ENCODE results near the gene RAB3D. TPM values are rescaled to one million over a fixed set of nuclear protein-coding genes. Genes with fewer than 3 reads are reported as not detected.

Gene RAB3D
- total RNA-seq, 1 donor from 2014 or later, result 53.6 TPM

DNA sequence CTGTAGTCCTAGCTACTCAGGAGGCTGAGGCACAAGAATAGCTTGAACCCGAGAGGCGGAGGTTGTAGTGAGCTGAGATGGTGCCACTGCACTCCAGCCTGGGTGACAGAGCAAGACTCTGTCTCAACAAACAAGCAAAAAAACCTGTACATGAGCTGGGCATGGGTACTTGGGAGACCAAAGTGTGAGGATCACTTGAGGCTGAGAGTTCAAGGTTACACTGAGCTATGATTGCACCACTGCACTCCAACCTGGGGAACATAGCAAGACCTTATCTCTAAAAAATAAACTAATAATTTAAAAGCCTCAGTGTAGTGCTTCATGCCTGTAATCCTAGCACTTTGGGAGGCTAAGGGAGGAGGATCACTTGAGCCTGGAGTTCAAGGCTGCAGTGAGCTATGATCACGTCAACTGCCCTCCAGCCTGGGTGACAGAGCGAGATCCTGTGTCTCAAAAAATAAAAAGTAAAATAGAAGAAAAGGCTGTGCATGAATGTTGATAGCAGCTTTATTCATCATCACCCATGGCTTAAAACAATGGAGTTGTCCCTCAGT, 64.8 kb downstream of the RAB3D start:
- no peaks in the 10 kb centered on the region for H3K27me3 ChIP-seq (ENCODE audit: low read depth)
- TF ChIP-seq, protein P1, sequence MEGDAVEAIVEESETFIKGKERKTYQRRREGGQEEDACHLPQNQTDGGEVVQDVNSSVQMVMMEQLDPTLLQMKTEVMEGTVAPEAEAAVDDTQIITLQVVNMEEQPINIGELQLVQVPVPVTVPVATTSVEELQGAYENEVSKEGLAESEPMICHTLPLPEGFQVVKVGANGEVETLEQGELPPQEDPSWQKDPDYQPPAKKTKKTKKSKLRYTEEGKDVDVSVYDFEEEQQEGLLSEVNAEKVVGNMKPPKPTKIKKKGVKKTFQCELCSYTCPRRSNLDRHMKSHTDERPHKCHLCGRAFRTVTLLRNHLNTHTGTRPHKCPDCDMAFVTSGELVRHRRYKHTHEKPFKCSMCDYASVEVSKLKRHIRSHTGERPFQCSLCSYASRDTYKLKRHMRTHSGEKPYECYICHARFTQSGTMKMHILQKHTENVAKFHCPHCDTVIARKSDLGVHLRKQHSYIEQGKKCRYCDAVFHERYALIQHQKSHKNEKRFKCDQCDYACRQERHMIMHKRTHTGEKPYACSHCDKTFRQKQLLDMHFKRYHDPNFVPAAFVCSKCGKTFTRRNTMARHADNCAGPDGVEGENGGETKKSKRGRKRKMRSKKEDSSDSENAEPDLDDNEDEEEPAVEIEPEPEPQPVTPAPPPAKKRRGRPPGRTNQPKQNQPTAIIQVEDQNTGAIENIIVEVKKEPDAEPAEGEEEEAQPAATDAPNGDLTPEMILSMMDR (IDR thresholded peaks at IDR 0.05), result no peak
- peaks cover 2% of the 10 kb centered on the region for H3K4me1 ChIP-seq
- no peaks in the 10 kb centered on the region for H3K36me3 ChIP-seq
- DNase-seq, result no peak
- no peaks in the 10 kb centered on the region for H3K9me3 ChIP-seq
- H3K27ac ChIP-seq, result no peak overlapping the region
- no peak overlapping the region for H3K4me3 ChIP-seq
- ATAC-seq, result no peak
- intact Hi-C loops (cut with DNase I), result no loop called here

DNA sequence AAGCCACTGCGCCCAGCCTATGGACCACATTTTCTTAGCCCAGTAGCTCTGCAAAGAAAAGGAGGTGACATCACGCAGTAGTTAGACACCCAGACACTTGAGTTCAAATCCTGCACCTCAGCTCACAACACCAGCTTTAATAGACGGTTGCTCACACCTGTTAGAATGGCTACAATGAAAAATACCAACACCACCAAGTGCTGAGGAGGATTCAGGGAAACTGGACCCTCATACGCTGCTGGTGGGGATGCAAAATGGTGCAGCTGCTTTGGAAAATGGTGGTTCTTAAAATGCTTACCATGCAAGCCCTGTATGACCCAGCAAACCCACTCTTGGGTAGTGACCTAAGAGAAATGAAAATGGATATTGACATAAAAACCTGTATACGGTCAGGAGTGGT, 65.5 kb downstream of the RAB3D start:
- intact Hi-C loops (cut with DNase I), result no loop called here
- Histone ChIP-seq H3K27me3 (ENCODE audit: low read depth) (no peaks in the 10 kb centered on the region), H3K9me3 (no peaks in the 10 kb centered on the region), H3K36me3 (no peaks in the 10 kb centered on the region), H3K4me1 (peaks cover 5% of the 10 kb centered on the region), H3K4me3 (no peak overlapping the region), H3K27ac (no peak overlapping the region)
- no peak for DNase-seq
- ATAC-seq, result no peak
- TF ChIP-seq, protein P1 (IDR thresholded peaks at IDR 0.05), result no peak

DNA sequence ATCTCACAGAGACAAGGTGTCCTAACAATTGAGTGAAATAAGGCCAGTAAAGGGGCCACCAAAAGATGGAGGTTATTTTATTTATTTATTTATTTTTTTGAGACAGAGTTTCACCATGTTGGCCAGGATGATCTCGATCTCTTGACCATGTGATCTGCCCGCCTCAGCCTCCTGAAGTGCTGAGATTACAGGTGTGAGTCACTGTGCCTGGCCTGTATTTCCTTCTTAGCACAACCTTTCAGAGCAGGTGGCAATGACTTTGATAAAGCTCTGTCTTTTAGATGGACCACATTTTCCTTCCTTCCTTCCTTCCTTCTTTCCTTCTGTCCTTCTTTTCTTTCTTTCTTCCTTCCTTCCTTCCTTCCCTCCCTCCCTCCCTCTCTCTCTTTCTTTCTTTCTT, 66.2 kb downstream of the RAB3D start:
- ATAC-seq (no peak), DNase-seq (no peak)
- H3K36me3 ChIP-seq, result no peaks in the 10 kb centered on the region
- intact Hi-C loops (cut with DNase I), result no loop called here
- no peaks in the 10 kb centered on the region for H3K9me3 ChIP-seq
- no peak overlapping the region for H3K4me3 ChIP-seq
- TF ChIP-seq, protein P1 (IDR thresholded peaks at IDR 0.05), result no peak
- no peak overlapping the region for H3K27ac ChIP-seq
- no peaks in the 10 kb centered on the region for H3K27me3 ChIP-seq (ENCODE audit: low read depth)
- peaks cover 10% of the 10 kb centered on the region for H3K4me1 ChIP-seq

Other genes with a start within 250 kb of the RAB3D start
- 1.8 TPM for gene SPC24, start 183.9 kb downstream of the RAB3D start, total RNA-seq
- gene KANK2, start 142.1 kb downstream of the RAB3D start, total RNA-seq, result 191 TPM
- gene ANGPTL8, start 100.0 kb downstream of the RAB3D start, total RNA-seq, result not detected
- gene DOCK6, start 77.1 kb downstream of the RAB3D start, total RNA-seq, result 106 TPM
- not detected for gene TSPAN16, start 43.5 kb downstream of the RAB3D start, total RNA-seq
- 65.7 TPM for gene TMEM205, start 6.6 kb upstream of the RAB3D start, total RNA-seq
- 37.3 TPM for gene CCDC159, start 6.9 kb upstream of the RAB3D start, total RNA-seq
- 21.3 TPM for gene PLPPR2, start 15.8 kb upstream of the RAB3D start, total RNA-seq
- 3.6 TPM for gene SWSAP1, start 35.0 kb upstream of the RAB3D start, total RNA-seq
- 16.4 TPM for gene EPOR, start 44.7 kb upstream of the RAB3D start, total RNA-seq
- 55.8 TPM for gene RGL3, start 79.7 kb upstream of the RAB3D start, total RNA-seq
- gene ODAD3, start 95.5 kb upstream of the RAB3D start, total RNA-seq, result 4.3 TPM
- 285 TPM for gene PRKCSH, start 96.0 kb upstream of the RAB3D start, total RNA-seq
- not detected for gene ELAVL3, start 141.4 kb upstream of the RAB3D start, total RNA-seq
- gene ZNF653, start 166.2 kb upstream of the RAB3D start, total RNA-seq, result 9.2 TPM
- gene ECSIT, start 189.5 kb upstream of the RAB3D start, total RNA-seq, result 38.7 TPM
- gene CNN1, start 199.2 kb upstream of the RAB3D start, total RNA-seq, result 16.4 TPM
- 44.3 TPM for gene ELOF1, start 219.6 kb upstream of the RAB3D start, total RNA-seq
- 650 TPM for gene ACP5, start 238.0 kb upstream of the RAB3D start, total RNA-seq